K562 (cell line): ENCODE results near the gene CA6. TPM values are rescaled to one million over a fixed set of nuclear protein-coding genes. Genes with fewer than 3 reads are reported as not detected.
A peak's percentile ranks its signal among the peaks of the same experiment; 100 is the strongest.
"Not testable (repeated sequence)": the region's sequence is repeated elsewhere in the genome, so short reads cannot be mapped to it uniquely, and the experiment has no call there.

Experiments
- ATAC-seq: fragments of 200-7000 bp; cut with Tn5 transposase; 3 replicates; pipeline ENCODE4 v1.9.1; 2020; ENCODE audit warnings: moderate library complexity
- BruUV-seq: library from RNA; stranded (reverse); fragments of 400-500 nt; replicated peaks from 2 replicates; lab custom pipeline; 2021; lab: Mats Ljungman, UMichigan
- CTCF ChIA-PET: fragments of 300-600 bp; formaldehyde crosslinking; extraction: SDS; loops from one replicate; lab custom pipeline; 2021; ENCODE audit warnings: low intra/inter-chr PET ratio; lab: Yijun Ruan, JAX
- POLR2A ChIA-PET: fragments of 300-600, 350-650 bp; sonication (Branson Sonifier 250); formaldehyde crosslinking; extraction: SDS; loops from one replicate; lab custom pipeline; 2021; ENCODE audit warnings: antibody characterized with exemption, inconsistent platforms; lab: Yijun Ruan, JAX
- DNase-seq, 4 experiments: peaks; one replicate each; pipeline versions ENCODE4 v3.0.0 to v3.0.0-alpha.2; 2011 to 2018; ENCODE audit warnings: low spot score in 3 of 4, mixed read lengths in 3 of 4; ENCODE audit errors: extremely low read depth in 1 of 4
- FAIRE-seq: peaks from 2 replicates; lab custom pipeline; 2011; peaks lifted over from hg19 to GRCh38; lab: Jason Lieb, UNC
- H2AFZ ChIP-seq: 2 replicates; pipeline ENCODE4 v1.6.0; 2011; ENCODE audit warnings: low read depth, low read length, control low read depth, inconsistent platforms
- H3K27ac ChIP-seq: fragments of 200-600 bp; 3 replicates; pipeline ENCODE4 v1.8.0; 2011; ENCODE audit warnings: low read depth, mild to moderate bottlenecking, control low read depth, inconsistent platforms, low read length, moderate library complexity, mixed read lengths; ENCODE audit errors: extremely low read depth
- H3K27me3 ChIP-seq, 2 experiments: fragments of 300-600 bp in 1 of 2; 2 replicates in 1 of 2; 3 replicates in 1 of 2; pipeline versions ENCODE4 v1.6.0 to v1.8.0; 2011; ENCODE audit warnings: inconsistent platforms in 2 of 2, low read length in 2 of 2, mild to moderate bottlenecking in 1 of 2, mixed read lengths in 1 of 2, moderate library complexity in 1 of 2; ENCODE audit not compliant: control insufficient read depth in 2 of 2, insufficient read depth in 2 of 2
- H3K36me3 ChIP-seq: fragments of 300-600 bp; 3 replicates; pipeline ENCODE4 v1.8.0; 2011; ENCODE audit warnings: mild to moderate bottlenecking, low read length, inconsistent platforms; ENCODE audit not compliant: control insufficient read depth, insufficient read depth
- H3K4me1 ChIP-seq, 2 experiments: fragments of 200-600 bp in 1 of 2; replicated peaks in 1 of 2; 2 replicates in 1 of 2; 3 replicates in 1 of 2; pipeline versions ENCODE4 v1.5.1 to v1.8.0; 2011; ENCODE audit warnings: inconsistent platforms in 2 of 2, low read length in 2 of 2, mild to moderate bottlenecking in 1 of 2, mixed read lengths in 1 of 2, moderate library complexity in 1 of 2; ENCODE audit not compliant: control insufficient read depth in 2 of 2, insufficient read depth in 2 of 2
- H3K4me2 ChIP-seq: 2 replicates; pipeline ENCODE4 v1.6.1; 2011; ENCODE audit warnings: low read length, control low read depth, inconsistent platforms, mixed read lengths; ENCODE audit not compliant: insufficient read depth
- H3K4me3 ChIP-seq: fragments of 200-600 bp; sonication (generic), shearing (Covaris generic); 2 replicates; pipeline ENCODE4 v1.5.1; 2016; ENCODE audit warnings: control low read depth, inconsistent platforms
- H3K79me2 ChIP-seq: fragments of 200-600 bp; 3 replicates; pipeline ENCODE4 v1.8.0; 2011; ENCODE audit warnings: low read length, inconsistent platforms; ENCODE audit not compliant: control insufficient read depth, insufficient read depth
- H3K9ac ChIP-seq, 2 experiments: 2 replicates each; pipeline versions ENCODE4 v1.6.0 to v1.6.1; 2011; ENCODE audit warnings: low read depth in 2 of 2, low read length in 2 of 2, control low read depth in 1 of 2, inconsistent platforms in 1 of 2, mild to moderate bottlenecking in 1 of 2, mixed read lengths in 1 of 2; ENCODE audit not compliant: insufficient read depth in 1 of 2
- H3K9me1 ChIP-seq: one replicate; pipeline ENCODE4 v1.6.0; 2011; ENCODE audit warnings: inconsistent platforms, mild to moderate bottlenecking, low read length, moderate library complexity; ENCODE audit not compliant: control insufficient read depth, insufficient read depth
- H3K9me3 ChIP-seq: replicated peaks from 2 replicates; pipeline ENCODE4 v1.5.1; 2011; ENCODE audit warnings: low read depth, low read length, inconsistent platforms; ENCODE audit not compliant: control insufficient read depth, insufficient read depth
- H4K20me1 ChIP-seq: replicated peaks from 2 replicates; pipeline ENCODE4 v1.6.1; 2011; ENCODE audit warnings: low read length, inconsistent platforms, mixed read lengths; ENCODE audit not compliant: control insufficient read depth, insufficient read depth
- ZNF444 ChIP-seq: fragments of 250-450 bp; sonication (Bioruptor Pico); IDR thresholded peaks from 2 replicates; pipeline ENCODE4 v1.4.0; 2020; ENCODE audit warnings: mild to moderate bottlenecking, moderate library complexity
- WGBS: fragments of 100-300 bp; shearing (Covaris generic); methylation state at CpG from one replicate; pipeline ENCODE4 v1.1.6; 2016; ENCODE audit warnings: low coverage, mixed read lengths; ENCODE audit not compliant: insufficient coverage; ENCODE audit errors: missing lambda C conversion rate; 5-methylcytosine and 5-hydroxymethylcytosine counted together
- in situ Hi-C: fragments of 300-500 bp; cut with MboI; formaldehyde crosslinking; loops from 4 replicates; pipeline ENCODE4 v1.15.0; 2018; ENCODE audit warnings: inconsistent platforms, mixed read lengths
- intact Hi-C: fragments of 100-400 bp; cut with micrococcal nuclease; formaldehyde crosslinking; loops from 2 replicates; pipeline ENCODE4 v1.14.2; 2022
- polyA plus RNA-seq, 8 experiments: library from polyadenylated mRNA; depleted of rRNA in 4 of 8; stranded (reverse) in 5 of 8; unstranded in 3 of 8; fragments of >200 nt; fragmentation: Nextera tagmentation in 2 of 8; fragmentation: Illumina TruSeq in 1 of 8; extraction: Ambion mirVana in 2 of 8; extraction: Trizol in 1 of 8; gene quantifications; 2 replicates each; pipeline versions ENCODE4 v1.2.1 to v1.2.3, GENCODE V29; 2011 to 2014; ENCODE audit warnings: inconsistent platforms in 1 of 8, missing spikeins in 1 of 8
- total RNA-seq, 7 experiments: library from RNA; depleted of rRNA in 6 of 7; stranded (reverse); fragments of >200 nt in 6 of 7; fragmentation: Illumina TruSeq in 2 of 7; extraction: Trizol in 2 of 7; gene quantifications; 2 replicates each; pipeline versions ENCODE4 v1.2.1 to v1.2.3, GENCODE V29; 2011 to 2021; ENCODE audit warnings: low replicate concordance in 1 of 7

CA6 gene
- total and polyA plus RNA-seq, 9 of the 15 experiments (the other 6 are each of a cell fraction or from before 2014, with no cell fraction given): not detected

DNA sequence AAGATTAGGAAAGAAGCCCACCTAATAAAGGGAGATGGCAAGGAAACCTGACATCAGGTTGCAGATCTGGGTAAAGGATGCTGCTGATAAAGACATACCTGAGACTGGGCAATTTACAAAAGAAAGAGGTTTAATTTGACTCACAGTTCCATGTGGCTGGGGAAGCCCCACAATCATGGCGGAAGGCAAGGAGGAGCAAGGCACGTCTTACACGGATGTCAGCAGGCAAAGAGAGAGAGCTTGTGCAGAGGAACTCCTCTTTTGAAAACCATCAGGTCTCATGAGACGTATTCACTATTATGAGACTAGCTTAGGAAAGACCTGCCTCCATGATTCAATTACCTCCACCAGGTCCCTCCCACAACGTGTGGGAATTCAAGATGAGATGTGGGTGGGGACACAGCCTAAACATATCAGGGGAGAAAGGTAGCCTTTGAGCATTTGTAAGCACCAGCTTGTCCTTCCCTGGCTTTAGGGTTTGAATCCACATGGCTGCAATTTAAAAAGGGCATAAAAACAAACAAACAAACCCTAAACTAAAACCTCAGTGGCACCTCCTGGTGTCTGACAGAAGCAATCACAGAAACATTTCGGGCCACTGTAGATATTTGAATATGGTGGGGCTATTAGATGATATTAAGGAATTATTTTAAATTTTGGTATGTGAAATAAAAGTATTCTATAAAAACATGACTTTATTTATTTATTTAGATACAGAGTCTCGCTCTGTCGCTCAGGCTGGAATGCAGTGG is 47.4 kb downstream of the CA6 start (continued):
- TF ChIP-seq ZNF444 (CRISPR knock-in tag): no peak
- TF ChIP-seq, all 486 proteins: peak for 8

DNA sequence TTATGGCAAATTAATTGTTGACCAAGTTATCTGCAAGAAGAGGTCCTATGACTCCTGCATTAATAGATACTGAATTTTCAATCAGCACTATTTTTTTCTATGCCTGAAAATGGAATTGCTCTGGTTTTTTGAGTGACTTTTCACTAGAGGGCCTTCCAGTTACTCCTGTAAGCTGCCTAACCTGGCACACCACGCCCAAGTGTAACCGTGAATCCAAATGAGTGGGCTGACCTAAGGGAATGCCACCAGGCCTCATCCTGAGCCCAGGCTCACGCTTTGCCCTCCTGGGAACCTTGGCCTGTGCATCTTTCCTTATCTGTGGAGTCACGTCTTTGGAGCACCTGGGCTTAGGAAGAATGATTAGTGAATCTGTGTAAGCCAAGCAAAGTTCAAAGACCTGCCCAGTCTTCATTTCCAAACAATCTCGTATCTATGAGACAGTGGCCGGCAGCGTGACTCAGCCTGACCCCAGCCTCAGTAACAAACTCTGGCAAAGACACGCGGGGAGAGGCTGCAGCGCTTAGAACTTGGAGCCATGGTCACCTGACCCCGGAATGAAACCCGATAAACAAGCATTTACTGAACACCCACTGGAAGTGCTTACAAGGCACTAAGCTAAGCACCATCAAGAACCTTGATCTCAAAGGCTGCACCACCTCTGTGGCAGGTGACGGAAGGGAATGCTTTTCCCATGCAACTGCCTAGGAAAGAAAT is 48.5 kb downstream of the CA6 start:
- peak; percentile 15 for FAIRE-seq
- ChIA-PET POLR2A (interaction anchor here (1.1 kb wide), 1 partner anchor 135 kb away, joined by 4 read pairs; no protein-coding TSS in a partner anchor), CTCF (interaction anchor here (0.7 kb wide), 1 partner anchor 134 kb away, joined by 3 read pairs; no protein-coding TSS in a partner anchor)
- H3K9ac ChIP-seq, H3K9me3 ChIP-seq, intact Hi-C loops, BruUV-seq, H3K4me2 ChIP-seq, H3K27ac ChIP-seq, H4K20me1 ChIP-seq, H3K9me1 ChIP-seq, ATAC-seq, DNase-seq, H3K79me2 ChIP-seq, H3K4me3 ChIP-seq, in situ Hi-C loops, H3K4me1 ChIP-seq, H3K36me3 ChIP-seq, H2AFZ ChIP-seq: not testable (repeated sequence)
- H3K27me3 ChIP-seq: peaks cover 7 to 13% of the 10 kb centered on the region in 2 experiments; a peak in 4 of 5 replicates
- WGBS: 3% methylated on average over 7 of the region's 13 CpGs

DNA sequence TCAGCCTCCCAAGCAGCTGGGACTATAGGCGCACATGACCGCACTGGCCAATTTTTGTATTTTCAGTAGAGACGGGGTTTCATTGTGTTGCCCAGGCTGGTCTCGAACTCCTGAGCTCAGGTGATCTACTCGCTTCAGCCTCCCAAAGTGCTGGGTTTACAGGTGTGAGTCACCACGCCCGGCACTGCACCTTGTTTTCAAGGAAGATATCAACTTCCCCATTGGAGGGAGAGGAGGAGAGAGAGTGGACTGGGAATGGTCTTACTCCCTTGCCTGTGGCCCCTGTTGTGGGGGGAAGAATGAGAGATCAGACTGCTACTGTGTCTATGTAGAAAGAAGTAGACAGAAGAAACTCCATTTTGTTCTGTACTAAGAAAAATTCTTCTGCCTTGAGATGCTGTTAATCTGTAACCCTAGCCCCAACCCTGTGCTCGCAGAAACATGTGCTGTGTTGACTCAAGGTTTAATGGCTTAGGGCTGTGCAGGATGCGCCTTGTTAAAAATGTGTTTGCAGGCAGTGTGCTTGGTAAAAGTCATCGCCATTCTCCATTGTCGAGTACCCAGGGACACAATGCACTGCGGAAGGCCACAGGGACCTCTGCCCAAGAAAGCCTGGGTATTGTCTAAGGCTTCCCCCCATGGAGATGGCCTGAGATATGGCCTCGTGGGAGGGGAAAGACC is 56.0 kb downstream of the CA6 start:
- H2AFZ ChIP-seq, H3K4me2 ChIP-seq, FAIRE-seq, POLR2A ChIA-PET, in situ Hi-C loops, DNase-seq, CTCF ChIA-PET, H3K9ac ChIP-seq, H3K4me1 ChIP-seq, H3K9me1 ChIP-seq, ATAC-seq, intact Hi-C loops, H3K4me3 ChIP-seq, H3K79me2 ChIP-seq, H3K9me3 ChIP-seq, H3K36me3 ChIP-seq, BruUV-seq, H3K27ac ChIP-seq, H4K20me1 ChIP-seq: not testable (repeated sequence)
- peaks cover 34 to 58% of the 10 kb centered on the region in 2 experiments; a peak in 4 of 5 replicates for H3K27me3 ChIP-seq
- 6% methylated on average over 13 of the region's 13 CpGs for WGBS

DNA sequence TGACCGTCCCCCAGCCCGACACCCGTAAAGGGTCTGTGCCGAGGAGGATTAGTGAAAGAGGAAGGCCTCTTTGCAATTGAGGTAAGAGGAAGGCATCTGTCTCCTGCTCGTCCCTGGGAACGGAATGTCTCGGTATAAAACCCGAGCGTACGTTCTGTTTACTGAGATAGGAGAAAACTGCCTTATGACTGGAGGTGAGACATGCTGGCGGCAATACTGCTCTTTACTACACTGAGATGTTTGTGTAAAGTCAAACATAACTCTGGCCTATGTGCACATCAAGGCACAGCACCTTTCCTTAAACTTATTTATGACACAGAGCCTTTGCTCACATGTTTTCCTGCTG is 56.5 kb downstream of the CA6 start:
- H2AFZ ChIP-seq, H3K4me2 ChIP-seq, ATAC-seq, DNase-seq, H4K20me1 ChIP-seq, in situ Hi-C loops, H3K36me3 ChIP-seq, H3K27ac ChIP-seq, BruUV-seq, POLR2A ChIA-PET, FAIRE-seq, H3K79me2 ChIP-seq, H3K9ac ChIP-seq, H3K9me3 ChIP-seq, intact Hi-C loops, H3K4me1 ChIP-seq, H3K4me3 ChIP-seq, H3K9me1 ChIP-seq: not testable (repeated sequence)
- CTCF ChIA-PET: interaction anchor here (0.6 kb wide), 1 partner anchor 83 kb away, joined by 4 read pairs; no protein-coding TSS in a partner anchor
- H3K27me3 ChIP-seq: peaks cover 34 to 58% of the 10 kb centered on the region in 2 experiments; a peak in 3 of 5 replicates
- WGBS: 2% methylated on average over 11 of the region's 11 CpGs
